Upper lobe of left lung (tissue), 4 donors: ENCODE results near the gene FOXN3.

Experiments
- CTCF ChIP-seq, 6 experiments: fragments of 450-650 bp in 4 of 6; fragments of 200-600 bp in 2 of 6; sonication (generic) in 2 of 6; IDR thresholded peaks; one replicate each; pipeline ENCODE4 v1.5.1; 2016 to 2019; ENCODE audit warnings: antibody characterized with exemption in 6 of 6
- POLR2A ChIP-seq, 4 donors: fragments of 450-650 bp; IDR thresholded peaks; one replicate each; pipeline ENCODE4 v1.5.1; 2016 to 2017; ENCODE audit warnings: antibody characterized with exemption in 4 of 4, mild to moderate bottlenecking in 2 of 4
- POLR2AphosphoS5 ChIP-seq, 2 donors: sonication (generic); formaldehyde crosslinking; IDR thresholded peaks; one replicate each; pipeline ENCODE4 v1.5.1; 2017; ENCODE audit warnings: antibody characterized with exemption in 2 of 2

DNA sequence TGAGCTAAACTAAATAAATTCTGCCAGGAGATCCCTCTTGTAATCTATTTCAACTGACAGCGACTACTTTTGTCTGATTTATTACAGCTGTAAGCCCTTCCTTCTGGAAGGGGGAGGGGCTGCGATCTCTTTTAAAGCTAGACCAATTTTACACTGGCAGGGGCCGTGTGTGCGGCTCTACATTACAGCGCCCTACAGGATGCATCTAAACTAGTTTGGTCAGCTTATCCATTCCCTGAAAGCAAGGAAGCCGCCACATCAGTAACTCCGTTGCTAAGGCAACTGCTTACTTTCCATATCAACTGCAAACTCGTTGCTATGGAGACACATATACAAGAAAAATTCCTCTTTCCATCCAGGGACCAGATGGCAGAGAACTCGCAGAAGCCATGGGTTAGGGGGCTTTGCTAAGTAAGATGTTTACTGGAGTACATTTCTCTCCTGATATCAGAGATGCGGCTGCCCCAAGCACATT is 17.4 kb downstream of the FOXN3 start:
- TF ChIP-seq CTCF (IDR thresholded peaks at IDR 0.05) (no peak), POLR2A (IDR thresholded peaks at IDR 0.05) (no peak), POLR2AphosphoS5 (IDR thresholded peaks at IDR 0.05) (no peak)
